Endometrial microvascular endothelial cells (primary cell): Measurements from ENCODE around the gene KRT79. TPM values are rescaled to one million over a fixed set of nuclear protein-coding genes. Genes with fewer than 3 reads are reported as not detected.
"Not testable (repeated sequence)": the region's sequence is repeated elsewhere in the genome, so short reads cannot be mapped to it uniquely, and the experiment has no call there.

Source experiments
- in situ Hi-C: cut with HindIII; loops from 2 replicates; pipeline ENCODE4 v1.10.0; 2017; ENCODE audit warnings: low sequenced_read_pairs, low pct_unique_long_range_greater_than_20kb; ENCODE audit errors: inconsistent ontology term
- total RNA-seq: library from RNA; depleted of rRNA; stranded (reverse); fragments of >200 nt; gene quantifications from one replicate; pipeline ENCODE4 v1.2.3, GENCODE V29; 2015; ENCODE audit errors: inconsistent ontology term

The KRT79 gene
- total RNA-seq, 1 donor from 2014 or later: not detected

DNA sequence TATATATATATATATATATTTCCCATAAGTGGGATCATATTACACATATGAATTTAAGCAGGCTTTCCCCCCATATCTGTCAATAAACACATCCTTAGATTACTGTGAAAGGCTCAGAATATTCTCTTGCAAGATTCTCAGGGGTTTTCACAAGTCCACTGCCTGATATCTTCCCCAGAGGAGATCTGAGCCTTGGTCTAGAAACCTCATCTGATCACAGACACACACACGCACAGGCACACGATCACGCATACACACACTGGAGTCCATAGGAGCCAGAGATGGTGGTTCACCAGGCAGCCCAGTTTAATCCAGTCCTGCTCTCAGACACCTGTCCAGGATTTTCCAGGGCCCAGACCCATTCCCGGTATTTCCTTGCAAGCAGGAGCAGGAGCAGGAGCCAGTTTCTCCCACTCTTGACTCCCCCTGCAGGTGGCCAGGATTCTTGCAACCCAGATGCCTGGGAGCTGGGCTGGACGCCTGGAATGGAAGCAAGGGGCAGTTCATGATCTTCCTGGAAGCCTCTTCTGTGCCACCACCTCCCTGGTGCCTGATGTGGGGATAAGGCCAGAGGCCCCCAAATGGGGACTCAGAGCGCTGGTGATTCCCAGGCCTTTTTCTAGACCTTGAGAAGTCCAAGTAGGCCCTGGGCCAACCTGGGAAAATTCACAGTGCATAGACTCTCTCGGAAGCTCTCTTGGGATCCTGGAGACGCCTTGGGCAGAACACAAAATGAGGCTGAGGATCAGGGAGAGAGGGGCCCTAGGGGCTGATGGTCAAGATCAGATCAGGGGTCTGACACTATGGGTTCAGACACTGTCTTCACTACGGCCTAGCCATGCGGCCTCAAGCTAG lies 31.2 kb upstream of the KRT79 start:
- in situ Hi-C loops: no loop called here

DNA sequence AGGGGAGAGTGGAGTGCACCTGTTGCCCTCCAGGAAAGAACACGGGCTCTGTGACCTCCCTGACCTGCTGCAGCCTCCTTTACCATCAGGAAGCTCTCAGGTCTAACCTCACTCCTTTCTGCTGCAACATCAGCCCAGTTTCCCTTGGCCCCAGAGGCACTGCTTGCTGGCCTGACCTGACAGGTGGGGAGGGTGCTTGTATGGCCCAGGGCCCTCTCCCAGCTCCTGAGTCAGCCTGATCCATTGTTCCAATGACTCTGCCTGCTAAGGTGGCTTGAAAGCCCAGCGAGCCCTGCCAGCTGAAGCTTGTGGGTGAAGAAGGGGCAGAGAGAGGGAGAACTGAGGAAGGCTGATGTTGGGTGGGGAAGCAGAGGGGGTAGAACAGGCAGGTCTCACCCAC lies 27.9 kb upstream of the KRT79 start:
- in situ Hi-C loops: no loop called here

DNA sequence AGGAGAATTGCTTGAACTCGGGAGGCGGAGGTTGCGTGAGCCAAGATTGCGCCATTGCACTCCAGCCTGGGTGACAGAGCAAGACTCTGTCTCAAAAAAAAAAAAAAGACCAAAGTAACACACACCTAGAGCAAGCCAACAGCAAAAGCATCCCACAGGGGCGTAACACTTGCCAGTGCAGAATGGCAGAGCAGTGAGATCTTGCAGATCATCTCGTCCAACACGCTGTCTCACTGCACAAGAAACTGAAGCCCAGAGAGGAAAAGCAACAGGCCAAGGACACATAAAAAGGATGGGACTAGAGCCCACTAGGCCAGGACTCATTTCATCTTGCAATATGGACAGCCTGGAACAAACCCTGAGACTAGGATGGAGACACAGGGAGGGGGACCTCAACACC lies 27.4 kb upstream of the KRT79 start:
- in situ Hi-C loops: no loop called here

DNA sequence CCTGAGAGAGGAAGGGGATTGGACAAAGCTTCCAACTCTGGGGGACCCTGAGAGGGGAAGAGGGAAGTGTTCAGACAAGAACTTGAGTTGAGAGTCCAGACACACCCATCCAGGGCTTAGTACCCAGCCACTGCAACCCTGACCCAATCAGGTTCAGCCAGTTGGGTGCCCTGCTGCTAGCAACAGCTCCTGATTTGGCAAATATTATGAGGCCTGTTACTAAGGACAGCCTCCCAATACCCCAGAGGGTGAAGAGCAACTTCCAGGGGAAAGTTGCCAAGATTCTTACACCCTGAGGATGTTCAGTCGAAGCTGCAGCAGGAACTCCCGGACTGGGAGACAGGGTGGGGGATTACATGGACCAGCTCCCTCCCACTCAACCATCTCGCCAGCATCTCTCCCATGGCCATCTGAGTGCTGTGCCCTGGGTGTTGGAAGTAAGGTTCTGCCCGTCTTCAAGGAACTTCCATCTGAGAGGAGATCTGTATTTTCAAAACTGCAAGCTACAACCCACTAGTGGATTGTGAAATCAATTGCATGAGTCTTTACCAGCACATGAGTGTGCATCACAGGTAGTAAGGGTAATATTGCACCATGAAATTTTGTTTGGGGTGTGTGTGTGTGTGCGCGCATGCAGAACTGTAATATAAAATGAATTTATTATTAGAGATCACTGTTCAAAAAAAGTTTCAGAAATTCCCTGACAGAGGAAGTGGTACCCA lies 26.2 kb upstream of the KRT79 start:
- in situ Hi-C loops: no loop called here

DNA sequence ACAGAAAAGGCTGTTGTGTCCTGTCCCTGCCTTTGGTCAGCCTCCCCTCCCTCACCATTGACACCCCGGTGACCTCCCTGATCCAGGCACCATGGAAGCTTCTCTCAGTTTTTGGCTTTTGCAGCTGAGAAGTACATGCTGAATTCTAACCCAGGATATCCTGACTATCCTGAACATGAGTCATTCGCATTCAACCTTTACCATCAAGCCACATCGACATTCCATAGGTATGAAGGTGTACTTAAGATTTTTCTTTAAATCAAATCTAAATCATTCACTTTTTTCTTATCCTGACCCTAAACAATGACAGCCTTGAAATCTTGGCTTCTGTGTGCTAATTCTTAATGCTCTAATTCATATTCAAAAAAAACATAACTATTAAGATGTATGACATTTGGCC lies 23.4 kb upstream of the KRT79 start:
- in situ Hi-C loops: no loop called here

DNA sequence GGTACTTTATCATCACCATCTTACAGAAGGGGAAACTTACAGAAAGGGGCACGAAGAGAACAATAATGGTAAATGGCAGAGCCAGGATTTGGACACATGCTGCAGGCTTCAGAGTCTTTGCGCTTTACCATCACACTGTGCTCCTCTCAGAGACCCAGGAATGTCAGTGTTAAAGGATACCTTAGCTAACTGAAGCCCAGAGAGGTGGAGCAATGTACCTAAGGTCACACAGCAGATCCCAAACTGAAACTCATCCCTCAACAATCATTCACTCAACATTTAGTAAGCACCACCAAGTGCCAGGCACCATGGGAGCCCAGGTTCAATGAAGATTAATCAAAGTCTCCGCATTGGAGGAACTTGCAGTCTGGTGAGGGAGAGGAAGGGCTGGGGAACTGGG lies 22.7 kb upstream of the KRT79 start:
- in situ Hi-C loops: no loop called here

DNA sequence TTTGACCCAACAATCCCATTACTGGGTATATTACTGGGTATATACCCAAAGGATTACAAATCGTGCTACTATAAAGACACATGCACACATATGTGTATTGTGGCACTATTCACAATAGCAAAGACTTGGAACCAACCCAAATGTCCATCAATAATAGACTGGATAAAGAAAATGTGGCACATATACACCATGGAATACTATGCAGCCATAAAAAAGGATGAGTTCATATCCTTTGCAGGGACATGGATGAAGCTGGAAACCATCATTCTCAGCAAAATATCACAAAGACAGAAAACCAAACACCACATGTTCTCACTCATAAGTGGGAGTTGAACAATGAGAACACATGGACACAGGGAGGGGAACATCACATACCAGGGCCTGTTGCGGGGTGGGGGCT lies 22.0 kb upstream of the KRT79 start:
- in situ Hi-C loops: not testable (repeated sequence)

DNA sequence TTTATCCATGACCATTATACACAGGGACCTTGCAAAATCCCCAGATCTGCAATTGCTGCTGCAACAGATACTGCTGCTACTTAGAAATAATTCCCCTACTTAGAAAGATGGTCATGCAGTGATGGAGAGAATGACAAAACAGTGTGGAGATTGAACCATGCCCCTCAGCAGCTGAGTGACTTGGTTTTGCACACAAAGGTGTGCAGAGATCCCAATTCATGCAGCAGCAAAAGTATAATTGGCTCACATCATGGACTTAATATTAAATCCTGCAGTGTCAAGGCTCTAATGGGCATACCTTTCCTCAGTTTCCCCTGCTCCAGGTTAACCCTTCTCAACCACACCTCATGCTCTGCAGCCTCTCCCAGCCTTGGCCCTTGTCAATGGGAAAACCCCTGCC lies 17.7 kb upstream of the KRT79 start:
- in situ Hi-C loops: no loop called here

DNA sequence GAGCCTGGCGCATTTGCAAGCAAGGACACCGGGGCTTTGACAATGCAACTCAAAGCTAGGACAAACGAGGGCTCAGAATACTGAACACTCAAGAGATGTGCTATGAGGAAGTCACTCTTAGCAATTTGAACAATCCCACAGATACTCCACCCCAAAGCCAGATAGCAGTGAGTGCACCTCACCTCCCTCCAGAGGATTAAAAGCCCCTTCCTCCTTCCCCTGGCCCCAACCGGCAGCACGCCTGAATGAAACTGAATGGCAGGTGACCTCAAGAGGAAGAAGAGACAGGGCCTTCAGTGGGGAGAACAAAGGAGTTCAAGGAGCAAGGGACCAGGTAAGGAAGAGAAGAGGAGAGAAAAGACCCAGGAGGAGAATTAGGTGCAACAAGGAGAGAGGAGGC lies 16.6 kb upstream of the KRT79 start:
- in situ Hi-C loops: no loop called here

DNA sequence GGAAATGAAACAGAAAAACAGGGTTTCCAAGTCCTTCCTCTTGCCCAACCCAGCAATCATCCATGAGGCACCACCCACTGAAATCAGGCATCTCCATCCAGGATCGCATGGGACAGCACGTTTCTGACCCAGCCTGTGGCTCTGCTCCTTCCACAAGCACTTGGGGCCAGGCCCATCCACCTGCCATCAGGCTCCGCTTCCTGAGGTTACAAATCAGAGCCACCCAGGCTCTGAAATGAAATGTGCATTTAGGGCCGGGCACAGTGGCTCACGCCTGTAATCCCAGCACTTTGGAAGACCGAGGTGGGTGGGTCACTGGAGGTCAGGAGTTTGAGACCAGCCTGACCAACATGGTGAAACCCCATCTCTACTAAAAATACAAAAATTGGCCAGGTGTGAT lies 15.4 kb upstream of the KRT79 start:
- in situ Hi-C loops: no loop called here

DNA sequence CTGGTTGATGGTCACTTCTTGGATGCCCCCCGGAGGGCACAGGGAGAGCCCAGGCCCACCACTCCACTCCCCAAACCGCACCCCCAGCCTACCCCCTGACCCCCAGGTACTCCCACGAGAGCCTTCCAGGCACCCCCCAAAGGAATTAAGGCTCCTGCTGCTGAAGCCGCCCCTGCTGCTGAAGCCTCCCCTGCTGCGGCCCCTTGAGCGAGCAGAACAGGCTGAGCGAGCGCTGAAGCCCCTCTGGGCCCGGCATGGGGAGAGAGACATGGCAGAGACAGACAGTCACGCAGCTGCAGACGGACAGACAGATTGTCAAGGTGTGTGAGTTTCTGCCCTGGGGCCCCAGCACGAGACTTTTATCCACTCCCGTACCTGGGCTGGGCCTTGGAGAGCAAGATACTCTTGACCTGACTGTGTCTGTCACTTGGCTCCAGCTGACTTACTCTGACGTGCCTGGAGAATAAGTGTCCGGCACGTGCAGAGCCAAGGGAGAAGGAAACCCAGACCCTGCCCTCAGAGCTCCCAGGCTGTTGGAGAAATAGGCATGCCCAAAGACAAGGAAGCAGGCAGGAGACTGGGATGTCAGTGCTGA lies 14.6 kb upstream of the KRT79 start, which contains the start of gene KRT78:
Gene KRT78 (minus strand): TSS at position 334 of the 595 bp plus-strand sequence. CDS start 64 bp downstream, at position 270.
- in situ Hi-C loops: no loop called here

DNA sequence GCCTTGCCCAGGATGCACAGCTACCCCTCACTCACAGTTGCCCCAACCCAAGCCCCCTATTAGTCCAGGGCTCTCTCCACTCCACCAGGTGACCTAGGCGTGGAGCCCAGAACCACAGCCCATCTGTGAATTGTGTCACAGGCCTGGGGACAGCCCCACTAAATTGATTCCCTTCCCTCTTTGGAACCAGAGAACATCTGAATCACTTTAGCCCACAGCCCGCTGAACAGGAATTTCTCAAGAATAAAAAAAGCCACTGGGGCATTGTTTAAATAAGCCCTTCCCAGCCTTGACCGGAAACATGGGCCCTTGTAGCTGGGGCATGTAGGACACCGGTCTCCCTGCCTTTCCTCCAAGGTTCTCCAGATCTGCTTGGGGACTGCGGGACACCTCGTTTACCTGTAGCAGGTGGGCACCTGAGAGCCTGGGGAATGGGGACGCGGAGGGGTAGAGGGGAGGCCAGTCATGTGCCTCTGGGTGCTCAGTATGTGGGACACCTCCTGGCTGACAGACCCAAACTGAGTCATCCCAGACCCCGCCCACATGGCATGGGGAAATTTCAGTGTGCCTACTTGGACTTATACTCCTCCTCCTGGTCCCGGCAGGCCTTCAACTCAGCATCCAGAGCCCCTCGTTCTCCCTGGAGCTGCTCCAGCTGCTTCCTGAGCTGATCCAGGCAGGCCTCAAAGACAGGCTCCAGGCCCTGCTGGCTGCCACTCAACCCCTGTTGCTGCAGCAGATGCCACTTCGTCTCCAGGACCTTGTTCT lies 13.4 kb upstream of the KRT79 start:
- in situ Hi-C loops: no loop called here

DNA sequence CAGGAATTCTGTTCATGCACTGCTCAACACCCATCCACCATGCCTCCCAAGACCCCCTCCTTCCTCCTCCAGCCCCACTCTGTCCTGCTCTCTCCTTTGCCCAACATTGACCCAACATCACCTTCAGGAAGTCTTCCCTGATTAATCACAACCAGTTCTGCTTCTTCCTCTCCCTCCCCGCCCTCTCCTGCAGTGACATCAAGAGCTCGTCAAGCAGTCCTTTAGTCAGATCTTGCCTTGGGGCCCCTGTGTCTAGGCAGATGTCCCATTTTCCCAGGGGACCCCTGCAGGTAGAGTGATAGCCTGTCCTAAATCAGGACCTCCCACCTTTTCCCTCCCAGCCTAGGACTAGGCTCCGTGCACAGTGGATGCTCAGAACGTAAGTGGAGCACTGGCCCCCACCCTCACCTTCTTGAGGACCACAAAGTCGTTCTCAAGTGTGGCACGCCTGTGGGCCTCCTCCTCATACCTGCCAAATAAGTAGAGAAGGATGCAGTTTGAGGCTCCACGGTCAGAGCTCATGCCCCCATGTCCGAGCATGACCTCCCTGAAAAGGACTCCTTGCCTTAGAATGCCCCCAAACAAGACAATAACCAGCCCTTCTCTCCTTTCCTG lies 12.4 kb upstream of the KRT79 start:
- in situ Hi-C loops: no loop called here

DNA sequence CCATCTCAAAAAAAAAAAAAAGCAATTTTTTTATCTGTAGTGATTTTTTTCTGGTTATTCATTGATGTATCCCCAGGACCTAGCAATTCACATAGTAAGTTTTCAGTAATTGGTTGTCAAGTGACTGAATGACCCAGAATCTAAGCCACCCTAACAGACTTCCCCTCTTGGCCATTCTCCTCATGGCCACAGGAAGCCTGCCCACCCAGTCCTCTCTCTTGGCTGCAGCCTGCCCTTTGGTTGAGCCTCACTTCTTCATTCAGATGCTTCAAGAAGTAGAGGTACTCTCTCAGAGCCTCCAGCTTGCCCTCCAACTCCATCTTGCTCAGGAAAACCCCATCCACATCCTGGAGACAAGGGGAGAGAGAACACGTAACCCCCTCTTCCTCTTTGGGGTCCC lies 11.8 kb upstream of the KRT79 start:
- in situ Hi-C loops: no loop called here

DNA sequence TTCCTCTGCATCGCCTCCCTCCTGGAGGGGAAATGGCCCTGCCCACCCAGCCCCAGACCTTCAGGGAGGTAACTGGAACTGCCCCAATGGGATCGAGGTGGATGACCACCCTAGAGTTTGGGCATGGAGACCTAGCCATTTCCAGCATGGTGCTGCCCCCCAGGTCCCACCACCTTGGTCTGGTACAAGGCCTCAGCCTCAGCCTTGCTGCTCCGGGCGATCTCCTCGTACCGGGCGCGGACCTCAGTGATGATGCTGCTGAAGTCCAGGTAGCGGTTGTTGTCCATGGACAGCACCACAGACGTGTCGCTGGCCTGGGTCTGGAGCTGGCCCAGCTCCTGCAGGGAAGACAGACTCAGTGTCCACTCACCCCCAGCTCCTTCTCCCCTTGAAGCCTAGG lies 10.3 kb upstream of the KRT79 start:
- in situ Hi-C loops: no loop called here

DNA sequence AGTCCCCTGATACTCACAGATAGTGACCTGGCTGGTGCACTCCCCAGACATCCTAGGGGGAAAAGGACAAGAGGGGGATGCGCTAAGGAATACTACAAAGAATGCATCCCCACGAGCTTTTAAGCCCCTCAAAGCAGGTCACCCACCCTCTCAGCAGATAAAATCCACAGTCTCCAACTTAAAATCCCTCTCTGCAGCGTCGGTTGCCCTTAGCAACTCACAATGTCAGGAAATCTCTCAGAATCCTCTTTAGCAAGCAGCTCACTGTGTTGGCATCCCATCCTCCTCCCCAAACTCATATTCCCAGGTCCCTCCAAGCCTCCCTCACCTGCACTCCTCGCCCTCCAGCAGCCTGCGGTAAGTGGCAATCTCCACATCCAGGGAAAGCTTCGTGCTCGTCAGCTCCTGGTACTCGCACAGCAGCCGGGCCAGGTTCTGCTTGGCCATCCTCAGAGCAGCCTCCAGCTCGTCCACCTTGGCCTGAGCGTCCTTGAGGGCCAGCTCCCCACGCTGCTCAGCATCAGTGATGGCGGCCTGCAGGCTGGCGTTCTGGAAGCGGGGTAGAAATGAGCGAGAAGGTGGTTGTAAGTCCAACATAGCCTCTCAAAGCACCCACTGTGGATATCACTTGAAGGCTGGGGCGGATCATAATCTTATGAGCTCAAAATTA lies 5.5 kb upstream of the KRT79 start:
- in situ Hi-C loops: no loop called here

DNA sequence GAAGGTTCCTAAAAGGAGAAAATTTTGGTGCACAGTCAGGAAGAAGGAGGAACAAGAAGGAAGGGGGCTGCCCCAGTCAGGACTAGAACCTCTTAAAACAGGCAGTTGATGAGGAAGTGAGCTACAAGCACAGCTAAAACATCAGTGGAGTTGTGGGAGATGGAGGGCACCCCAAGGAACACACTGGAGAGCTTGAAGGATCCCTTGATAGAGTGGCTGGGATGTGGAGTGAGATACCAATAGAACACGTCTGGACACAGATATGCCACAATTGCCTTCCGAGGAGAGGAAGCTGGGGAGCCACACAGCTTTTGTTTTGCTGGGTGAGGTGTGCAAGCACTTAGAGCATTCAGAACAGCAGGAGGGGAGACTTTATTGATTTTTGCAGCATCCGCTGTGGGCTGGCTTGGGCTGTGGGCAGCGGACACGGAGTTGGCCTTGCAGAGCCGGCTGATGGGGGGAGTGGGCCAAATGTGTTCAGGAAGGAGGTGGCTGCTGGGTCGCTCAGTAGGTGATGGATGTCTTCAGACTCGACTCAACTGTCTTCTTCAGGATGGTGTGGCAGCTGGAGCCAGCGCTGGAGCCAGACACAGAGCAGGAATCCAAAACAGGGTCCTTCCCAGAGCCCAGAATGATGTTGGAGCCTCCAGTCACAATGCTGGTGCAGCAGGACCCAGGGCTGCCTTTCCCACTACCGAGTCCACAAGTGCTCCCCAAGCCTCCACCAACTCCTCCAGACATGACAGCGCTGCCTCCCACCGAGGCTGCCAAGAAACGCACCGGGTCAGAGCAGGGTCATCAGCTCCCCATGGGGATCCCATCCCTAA lies 4.7 kb upstream of the KRT79 start:
- in situ Hi-C loops: no loop called here
